Body of pancreas (tissue), 4 donors: Measurements from ENCODE around the gene STAT5B.

Experiments
- POLR2A ChIP-seq, 3 donors: fragments of 450-650 bp; IDR thresholded peaks; one replicate each; pipeline ENCODE4 v1.6.1; 2016; ENCODE audit warnings: antibody characterized with exemption in 3 of 3, mild to moderate bottlenecking in 2 of 3
- TF ChIP-seq, protein P1 (sequence below), 7 experiments: fragments of 450-650 bp in 4 of 7; fragments of 200-600 bp in 3 of 7; sonication (generic) in 3 of 7; IDR thresholded peaks; one replicate each; pipeline ENCODE4 v1.5.1; 2016 to 2019; ENCODE audit warnings: antibody characterized with exemption in 7 of 7

DNA sequence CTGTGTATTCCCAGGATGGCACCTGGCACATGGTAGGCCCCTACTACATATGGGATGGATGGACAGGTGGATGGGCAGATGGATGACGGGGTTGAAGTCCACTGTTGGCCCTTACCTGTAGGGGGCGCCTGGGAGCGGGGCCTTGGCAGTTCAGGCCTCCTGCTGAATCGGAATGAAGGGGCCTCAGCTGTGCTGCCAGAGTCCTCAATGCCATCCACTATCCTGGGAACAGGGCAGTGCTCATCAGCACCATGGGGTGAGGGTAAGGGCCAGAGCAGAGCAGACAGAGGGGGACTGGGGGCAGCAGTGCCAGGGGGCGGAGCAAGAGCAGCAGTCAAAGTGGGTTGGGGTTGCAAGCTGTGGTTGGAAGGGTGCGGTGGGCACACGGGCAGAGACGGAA, 113.1 kb downstream of the STAT5B start:
- no peak for TF ChIP-seq POLR2A (IDR thresholded peaks at IDR 0.05)
- TF ChIP-seq, protein P1, sequence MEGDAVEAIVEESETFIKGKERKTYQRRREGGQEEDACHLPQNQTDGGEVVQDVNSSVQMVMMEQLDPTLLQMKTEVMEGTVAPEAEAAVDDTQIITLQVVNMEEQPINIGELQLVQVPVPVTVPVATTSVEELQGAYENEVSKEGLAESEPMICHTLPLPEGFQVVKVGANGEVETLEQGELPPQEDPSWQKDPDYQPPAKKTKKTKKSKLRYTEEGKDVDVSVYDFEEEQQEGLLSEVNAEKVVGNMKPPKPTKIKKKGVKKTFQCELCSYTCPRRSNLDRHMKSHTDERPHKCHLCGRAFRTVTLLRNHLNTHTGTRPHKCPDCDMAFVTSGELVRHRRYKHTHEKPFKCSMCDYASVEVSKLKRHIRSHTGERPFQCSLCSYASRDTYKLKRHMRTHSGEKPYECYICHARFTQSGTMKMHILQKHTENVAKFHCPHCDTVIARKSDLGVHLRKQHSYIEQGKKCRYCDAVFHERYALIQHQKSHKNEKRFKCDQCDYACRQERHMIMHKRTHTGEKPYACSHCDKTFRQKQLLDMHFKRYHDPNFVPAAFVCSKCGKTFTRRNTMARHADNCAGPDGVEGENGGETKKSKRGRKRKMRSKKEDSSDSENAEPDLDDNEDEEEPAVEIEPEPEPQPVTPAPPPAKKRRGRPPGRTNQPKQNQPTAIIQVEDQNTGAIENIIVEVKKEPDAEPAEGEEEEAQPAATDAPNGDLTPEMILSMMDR (IDR thresholded peaks at IDR 0.05): peak in 3 of 7 experiments; percentile 19 to 25 (median 20)
